HG03457 (cell line): ENCODE data around the gene GOLGA2.

Source experiments
- ATAC-seq: cut with Tn5 transposase; IDR thresholded peaks from one replicate; pipeline ENCODE4 v1.9.1; 2021; ENCODE audit warnings: moderate number of reproducible peaks; ENCODE audit not compliant: unreplicated experiment

GOLGA2 gene

GRCh38 chr9:128257907-128258306, 17.9 kb downstream of the GOLGA2 start:
- no peak for ATAC-seq

GRCh38 chr9:128257086-128257825, 18.6 kb downstream of the GOLGA2 start:
- ATAC-seq, result no peak

DNA sequence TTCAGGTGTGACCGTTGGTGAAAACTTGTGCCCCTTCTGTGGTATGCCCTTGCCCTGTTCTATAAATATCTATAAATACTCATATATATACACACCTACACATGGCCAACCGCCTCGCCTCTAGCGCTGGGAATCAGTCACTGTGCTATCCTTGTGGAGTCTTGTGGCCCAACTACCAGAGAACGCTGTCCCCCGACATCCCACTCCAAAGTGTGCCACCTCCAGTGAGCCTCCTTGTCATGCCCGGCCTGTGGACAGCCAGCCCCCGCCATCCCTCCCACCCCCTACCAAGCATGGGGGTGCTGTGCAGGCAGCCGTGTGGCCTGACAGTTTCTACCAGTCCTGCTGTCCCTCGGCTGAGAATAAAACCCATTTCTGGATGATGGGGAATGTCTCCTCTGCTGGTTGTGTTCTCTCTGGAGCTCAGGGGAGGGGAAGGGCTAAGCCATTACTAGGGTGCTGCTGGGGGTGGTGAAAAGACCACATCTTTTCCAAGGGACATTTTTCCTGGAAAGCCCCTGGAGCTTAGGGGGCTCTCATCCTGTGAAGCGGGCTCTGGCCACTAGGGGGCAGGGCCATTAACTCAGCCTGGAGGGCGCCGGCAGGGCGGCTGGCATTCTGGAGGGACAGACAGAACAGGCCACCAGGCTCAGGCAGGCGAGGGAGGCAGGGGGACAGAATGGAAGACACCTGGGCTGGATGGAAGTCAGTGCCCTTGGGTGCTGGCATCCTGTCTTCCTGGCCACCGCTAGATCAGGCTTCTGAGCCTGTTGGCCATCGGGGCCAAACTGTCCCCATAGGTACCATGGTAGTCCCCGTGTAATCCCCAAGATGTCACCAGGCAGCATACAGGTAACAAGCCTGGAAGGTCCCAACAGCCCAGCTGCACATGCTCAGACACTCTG, 20.7 kb downstream of the GOLGA2 start:
- no peak for ATAC-seq

- no peak for ATAC-seq
Observed at GRCh38 chr9:128254362-128254761, 21.4 kb downstream of the GOLGA2 start.

DNA sequence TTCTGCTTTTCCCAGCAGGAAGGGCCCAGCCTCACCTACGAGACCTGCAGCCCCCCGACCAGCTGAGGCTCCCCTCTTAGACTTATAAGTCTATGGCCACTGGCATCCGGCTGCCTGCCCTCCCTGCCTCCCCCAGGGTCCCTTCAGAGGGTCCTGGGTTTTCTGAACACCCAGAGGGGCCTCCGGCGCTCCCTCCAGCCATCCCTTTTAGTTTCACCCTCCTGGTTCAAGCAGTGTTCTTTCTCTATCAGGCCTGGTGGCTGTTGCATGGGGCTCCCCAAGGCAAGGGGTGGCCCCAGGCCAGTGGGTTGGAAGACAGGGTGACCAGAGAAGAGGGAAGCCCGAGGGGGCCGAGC, 21.8 kb downstream of the GOLGA2 start:
- ATAC-seq, result no peak

- no peak for ATAC-seq
Observed at GRCh38 chr9:128253140-128253990, 22.4 kb downstream of the GOLGA2 start.

- ATAC-seq, result no peak
Observed at GRCh38 chr9:128252317-128253139, 23.3 kb downstream of the GOLGA2 start.

DNA sequence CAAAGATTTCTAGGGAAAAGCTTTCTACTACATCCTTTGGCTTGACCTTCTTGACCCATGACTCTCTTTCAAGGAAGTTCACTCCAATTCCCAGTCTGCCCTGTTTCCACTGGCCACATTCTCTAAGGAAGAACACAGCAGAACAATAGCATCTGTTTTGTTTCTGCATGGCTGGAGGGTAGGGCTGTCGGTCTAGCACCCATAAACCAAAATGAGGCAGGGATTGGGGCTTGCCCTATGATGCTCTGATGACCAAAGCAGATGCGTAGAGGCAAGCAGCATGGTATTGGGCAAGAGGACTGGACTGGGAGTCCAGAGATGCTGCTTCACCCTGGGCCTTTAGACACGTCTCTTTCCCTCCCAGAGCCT, 24.1 kb downstream of the GOLGA2 start:
- no peak for ATAC-seq

DNA sequence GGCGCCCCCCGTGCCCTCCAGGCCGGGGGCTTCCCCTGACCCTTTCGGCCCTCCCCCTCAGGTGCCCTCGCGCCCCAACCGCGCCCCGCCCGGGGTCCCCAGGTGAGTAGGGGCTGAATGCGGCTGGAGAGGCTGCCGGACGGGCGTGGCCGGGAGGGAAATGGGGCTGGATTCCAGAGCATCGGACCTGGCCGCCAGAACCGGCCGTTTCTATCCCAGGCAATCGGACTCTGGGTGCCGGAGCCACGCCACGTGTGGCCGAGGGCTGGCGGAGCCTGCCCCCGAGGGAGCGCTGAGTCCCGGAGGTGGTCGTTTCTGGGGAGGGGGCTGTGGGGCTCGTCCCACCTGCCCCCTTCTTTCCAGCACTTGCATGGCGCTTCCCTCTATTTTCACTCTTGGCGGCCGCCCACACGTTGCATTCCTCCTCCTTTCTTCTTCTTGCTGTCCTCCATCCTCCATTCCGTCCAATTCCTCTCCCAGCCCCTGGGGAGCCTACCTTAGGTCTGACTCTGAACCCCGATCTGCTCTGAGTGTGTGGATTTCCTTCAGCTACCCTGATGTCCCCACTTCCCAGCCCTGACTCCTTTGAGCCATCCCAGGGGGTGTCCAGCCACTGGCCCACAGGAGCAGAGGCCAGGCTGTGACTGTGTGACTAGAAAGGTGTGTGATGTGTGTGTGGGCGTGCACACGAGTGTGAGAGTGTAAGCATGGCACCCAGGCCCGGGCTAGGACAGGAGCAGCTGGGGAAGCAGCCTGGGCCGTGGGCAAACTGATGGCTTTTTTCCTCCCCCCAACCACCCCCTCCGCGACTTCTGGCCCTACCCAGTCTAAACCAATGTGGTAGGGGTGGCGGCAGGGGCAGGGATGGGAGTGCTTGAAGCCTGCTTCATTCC, 24.7 kb downstream of the GOLGA2 start:
- ATAC-seq, result no peak

DNA sequence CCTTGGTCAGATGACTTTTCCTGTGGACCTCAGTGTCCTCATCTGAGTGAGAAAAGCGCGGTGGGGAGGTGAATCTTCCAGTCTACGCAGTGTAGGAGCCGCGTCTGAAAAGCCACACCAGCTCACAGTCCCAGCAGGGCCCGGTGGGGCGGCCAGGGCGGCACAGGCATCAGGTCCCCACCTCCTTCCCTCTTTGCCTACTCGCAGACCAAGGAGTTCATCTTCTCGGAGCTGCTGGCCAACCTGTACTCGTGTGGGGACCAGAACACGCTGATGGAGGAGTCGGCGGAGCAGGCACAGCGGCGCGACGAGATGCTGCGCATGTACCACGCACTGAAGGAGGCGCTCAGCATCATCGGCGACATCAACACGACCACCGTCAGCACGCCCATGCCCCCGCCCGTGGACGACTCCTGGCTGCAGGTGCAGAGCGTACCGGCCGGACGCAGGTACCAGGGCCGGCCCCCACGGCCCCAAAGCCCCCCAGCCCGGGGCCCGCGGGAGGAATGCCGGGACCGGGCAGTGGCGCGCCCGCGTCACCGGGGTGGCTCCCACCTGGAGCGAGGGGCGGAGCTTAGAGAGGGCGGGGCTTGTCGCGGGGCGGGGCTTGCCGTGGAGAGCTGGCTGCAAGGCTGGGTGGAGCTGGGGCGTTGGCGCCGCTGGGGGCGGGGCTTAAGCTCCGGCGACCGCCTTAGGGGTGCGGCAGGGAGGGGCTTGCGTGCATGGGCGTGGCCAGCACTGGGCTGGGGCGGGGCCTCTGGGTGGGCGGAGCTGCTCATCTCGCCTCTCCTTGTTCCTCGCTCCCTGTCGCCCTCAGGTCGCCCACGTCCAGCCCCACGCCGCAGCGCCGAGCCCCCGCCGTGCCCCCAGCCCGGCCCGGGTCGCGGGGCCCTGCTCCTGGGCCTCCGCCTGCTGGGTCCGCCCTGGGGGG, 25.6 kb downstream of the GOLGA2 start:
- peak; percentile 74 for ATAC-seq

GRCh38 chr9:128249558-128249907, 26.3 kb downstream of the GOLGA2 start:
- ATAC-seq, result no peak

DNA sequence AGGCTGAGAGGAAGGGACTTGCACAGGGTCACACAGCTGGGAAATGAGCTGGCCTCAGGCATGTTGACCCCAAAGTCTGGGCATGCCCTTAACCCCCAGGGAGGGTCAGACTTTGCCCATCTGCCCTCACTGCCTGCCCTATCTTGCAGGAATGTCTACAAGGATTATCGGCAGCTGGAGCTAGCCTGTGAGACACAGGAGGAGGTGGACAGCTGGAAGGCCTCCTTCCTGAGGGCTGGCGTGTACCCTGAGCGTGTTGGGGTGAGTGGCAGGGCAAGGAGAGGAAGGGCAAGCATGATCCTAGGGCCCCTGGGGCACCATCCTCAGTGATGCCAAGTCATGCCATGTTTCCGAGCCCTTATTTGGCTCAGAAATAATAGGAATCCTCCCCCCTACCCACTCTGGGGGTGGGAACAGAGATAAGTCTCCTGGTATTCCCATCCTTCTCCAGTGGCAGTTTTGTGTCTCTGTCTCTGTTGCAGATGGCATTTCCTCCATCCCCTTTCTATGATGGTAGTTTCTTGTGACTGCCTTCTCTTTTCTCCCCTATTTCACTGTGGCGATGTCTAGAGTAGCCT, 28.5 kb downstream of the GOLGA2 start:
- no peak for ATAC-seq

- no peak for ATAC-seq
Observed at GRCh38 chr9:128246471-128246870, 29.3 kb downstream of the GOLGA2 start.

GRCh38 chr9:128245421-128246151, 30.2 kb downstream of the GOLGA2 start:
- no peak for ATAC-seq

DNA sequence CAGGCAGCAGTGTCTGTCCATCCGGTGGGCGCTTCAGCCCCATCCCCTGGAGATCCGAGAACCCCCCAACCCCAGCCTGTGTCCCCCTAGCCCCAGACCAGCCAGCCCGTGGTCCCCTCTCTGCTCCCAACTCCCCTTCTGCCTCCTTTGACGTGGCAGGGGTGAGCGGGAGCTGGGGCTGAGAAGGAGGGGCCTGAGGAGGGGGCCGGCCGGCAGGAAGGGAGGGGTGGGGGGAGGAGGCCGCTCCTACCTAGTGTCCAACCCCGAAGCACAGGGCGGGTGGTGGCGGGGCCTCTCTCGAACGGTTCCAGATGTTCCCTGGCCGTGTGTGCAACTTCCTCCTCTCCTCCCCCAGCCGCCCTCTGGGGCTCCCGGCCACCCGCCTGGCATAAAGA, 31.0 kb downstream of the GOLGA2 start:
- ATAC-seq, result no peak

- no peak for ATAC-seq
Observed at GRCh38 chr9:128244091-128244836, 31.5 kb downstream of the GOLGA2 start.
